ENCODE measurements around the gene RND3. TPM values are rescaled to one million over a fixed set of nuclear protein-coding genes. Genes with fewer than 3 reads are reported as not detected.

The RND3 gene
- total RNA-seq, 1 donor = 321 TPM

GRCh38 chr2:150482111-150482510, 5.4 kb downstream of the RND3 start:
- no peak for TF ChIP-seq CTCF (IDR thresholded peaks at IDR 0.05; ENCODE audit: insufficient read depth, low read length)
- H3K4me3 ChIP-seq (ENCODE audit: low read depth, low read length) = no peak overlapping the region
- DNase-seq (ENCODE audit: low read depth) = peak; percentile 60

GRCh38 chr2:150480971-150481830, 6.3 kb downstream of the RND3 start:
- TF ChIP-seq CTCF (IDR thresholded peaks at IDR 0.05; ENCODE audit: insufficient read depth, low read length) = no peak
- peak; percentile 32 for DNase-seq (ENCODE audit: low read depth)
- H3K4me3 ChIP-seq (ENCODE audit: low read depth, low read length) = no peak overlapping the region

- TF ChIP-seq CTCF (IDR thresholded peaks at IDR 0.05; ENCODE audit: insufficient read depth, low read length) = no peak
- no peak overlapping the region for H3K4me3 ChIP-seq (ENCODE audit: low read depth, low read length)
- peak; percentile 62 for DNase-seq (ENCODE audit: low read depth)
These were observed 7.2 kb downstream of the RND3 start for GRCh38 chr2:150480241-150480640.

- no peak for TF ChIP-seq CTCF (IDR thresholded peaks at IDR 0.05; ENCODE audit: insufficient read depth, low read length)
- H3K4me3 ChIP-seq (ENCODE audit: low read depth, low read length) = no peak overlapping the region
- DNase-seq (ENCODE audit: low read depth) = peak; percentile 69
These were observed 8.2 kb downstream of the RND3 start for GRCh38 chr2:150479075-150479915.

GRCh38 chr2:150478200-150478974, 9.1 kb downstream of the RND3 start:
- peak overlapping the region; percentile 7 for H3K4me3 ChIP-seq (ENCODE audit: low read depth, low read length)
- no peak for TF ChIP-seq CTCF (IDR thresholded peaks at IDR 0.05; ENCODE audit: insufficient read depth, low read length)
- DNase-seq (ENCODE audit: low read depth) = peak; percentile 48

GRCh38 chr2:150477347-150477746, 10.1 kb downstream of the RND3 start:
- peak; percentile 51 for DNase-seq (ENCODE audit: low read depth)
- TF ChIP-seq CTCF (IDR thresholded peaks at IDR 0.05; ENCODE audit: insufficient read depth, low read length) = no peak
- H3K4me3 ChIP-seq (ENCODE audit: low read depth, low read length) = no peak overlapping the region
